Measurements from ENCODE around the gene CNTNAP2. TPM values are rescaled to one million over a fixed set of nuclear protein-coding genes. Genes with fewer than 3 reads are reported as not detected.

Gene CNTNAP2
- total and polyA plus RNA-seq, 2 of the 8 experiments (the other 6 are each of a cell fraction or from before 2014, with no cell fraction given), result 27.9 to 71.0 TPM

DNA sequence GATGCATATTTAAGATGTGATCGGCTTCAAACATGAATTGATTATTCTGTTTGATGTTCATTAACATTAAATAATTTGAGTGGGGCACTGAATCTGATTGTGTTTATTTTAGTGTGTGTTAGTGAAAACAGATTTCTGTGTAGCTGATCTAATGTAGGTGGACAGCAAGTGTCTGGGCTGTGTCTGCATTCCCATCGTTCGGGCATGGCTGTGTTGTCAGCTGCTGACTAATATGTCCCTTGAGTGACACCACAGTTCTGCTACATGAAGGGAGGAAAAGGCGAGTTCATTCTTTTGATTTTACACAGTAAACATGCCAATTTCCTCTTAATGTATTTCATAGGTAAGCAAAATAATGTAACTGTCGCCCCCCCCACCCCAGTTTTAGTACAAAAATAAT lies 203.0 kb downstream of the CNTNAP2 start (continued):
- TF ChIP-seq CHD7 (IDR thresholded peaks at IDR 0.05; ENCODE audit: insufficient replicate concordance, low read length), result no peak
- TF ChIP-seq RAD21 (IDR thresholded peaks at IDR 0.05 in 1 of 2, conservative IDR thresholded peaks at IDR 0.05 in 1 of 2; ENCODE audit: low read depth in 2 of 2, low read length in 2 of 2), result no peak
- TF ChIP-seq CTBP2 (IDR thresholded peaks at IDR 0.05; ENCODE audit: borderline replicate concordance, insufficient read depth, insufficient read length, low read length), result no peak
- TF ChIP-seq CEBPB (IDR thresholded peaks at IDR 0.05; ENCODE audit: low read depth, low read length), result no peak
